Kidney epithelial cell (primary cell): Measurements from ENCODE around the gene ATP2A1. TPM values are rescaled to one million over a fixed set of nuclear protein-coding genes. Genes with fewer than 3 reads are reported as not detected.
A peak's percentile ranks its signal among the peaks of the same experiment; 100 is the strongest.

Source experiments
- DNase-seq: peaks from one replicate; pipeline ENCODE4 v3.0.0-alpha.2; 2010; ENCODE audit warnings: low read depth
- H3K27me3 ChIP-seq: 2 replicates; pipeline ENCODE4 v1.6.0; 2011; ENCODE audit warnings: low read length; ENCODE audit not compliant: control insufficient read depth, insufficient read depth
- H3K36me3 ChIP-seq: 2 replicates; pipeline ENCODE4 v1.5.1; 2011; ENCODE audit warnings: low read length; ENCODE audit not compliant: control insufficient read depth, insufficient read depth
- H3K4me3 ChIP-seq: 2 replicates; pipeline ENCODE4 v1.5.1; 2011; ENCODE audit warnings: low read depth, mild to moderate bottlenecking, control low read depth, low read length
- CTCF ChIP-seq: IDR thresholded peaks from 2 replicates; pipeline ENCODE4 v1.5.1; 2011; ENCODE audit warnings: mild to moderate bottlenecking, moderate library complexity, low read length, control low read depth, inconsistent platforms; ENCODE audit not compliant: insufficient read depth, poor library complexity, severe bottlenecking
- total RNA-seq: library from RNA; depleted of rRNA; stranded (reverse); fragments of >200 nt; gene quantifications from 2 replicates; pipeline ENCODE4 v1.2.3, GENCODE V29; 2015

The ATP2A1 gene
- total RNA-seq: 0.17 and 0.48 TPM in 2 replicates

GRCh38 chr16:28878083-28878926 lies at the start of gene ATP2A1:
Gene ATP2A1 (plus strand): TSS chr16:28878488. CDS start chr16:28878672, 184 bp downstream.
- TF ChIP-seq CTCF: no peak
- no peak for DNase-seq
- H3K4me3 ChIP-seq: peak within 1 kb of the TSS; percentile 57
- H3K27me3 ChIP-seq: peaks cover 27% of the 10 kb centered on the region
- no peaks in the 10 kb centered on the region for H3K36me3 ChIP-seq

GRCh38 chr16:28829747-28830146 lies 48.5 kb upstream of the ATP2A1 start:
- no peak overlapping the region for H3K4me3 ChIP-seq
- H3K36me3 ChIP-seq: peaks cover 9% of the 10 kb centered on the region
- no peak for DNase-seq
- no peak for TF ChIP-seq CTCF
- H3K27me3 ChIP-seq: no peaks in the 10 kb centered on the region

GRCh38 chr16:28830531-28830930 lies 47.8 kb upstream of the ATP2A1 start:
- DNase-seq: no peak
- peaks cover 10% of the 10 kb centered on the region for H3K36me3 ChIP-seq
- no peak overlapping the region for H3K4me3 ChIP-seq
- TF ChIP-seq CTCF: no peak
- H3K27me3 ChIP-seq: no peaks in the 10 kb centered on the region

GRCh38 chr16:28834349-28834748 lies 43.9 kb upstream of the ATP2A1 start:
- no peak for TF ChIP-seq CTCF
- no peak for DNase-seq
- peaks cover 8% of the 10 kb centered on the region for H3K36me3 ChIP-seq
- H3K4me3 ChIP-seq: no peak overlapping the region
- H3K27me3 ChIP-seq: no peaks in the 10 kb centered on the region

GRCh38 chr16:28834873-28835863 lies 43.1 kb upstream of the ATP2A1 start:
- no peak for TF ChIP-seq CTCF
- Histone ChIP-seq H3K4me3 (no peak overlapping the region), H3K36me3 (peaks cover 8% of the 10 kb centered on the region), H3K27me3 (no peaks in the 10 kb centered on the region)
- no peak for DNase-seq
